Measurements from ENCODE around the gene FKBP11. TPM values are rescaled to one million over a fixed set of nuclear protein-coding genes. Genes with fewer than 3 reads are reported as not detected.

Gene FKBP11
- total and polyA plus RNA-seq, 4 donors: 12.4 to 22.5 (median 13.3) TPM

DNA sequence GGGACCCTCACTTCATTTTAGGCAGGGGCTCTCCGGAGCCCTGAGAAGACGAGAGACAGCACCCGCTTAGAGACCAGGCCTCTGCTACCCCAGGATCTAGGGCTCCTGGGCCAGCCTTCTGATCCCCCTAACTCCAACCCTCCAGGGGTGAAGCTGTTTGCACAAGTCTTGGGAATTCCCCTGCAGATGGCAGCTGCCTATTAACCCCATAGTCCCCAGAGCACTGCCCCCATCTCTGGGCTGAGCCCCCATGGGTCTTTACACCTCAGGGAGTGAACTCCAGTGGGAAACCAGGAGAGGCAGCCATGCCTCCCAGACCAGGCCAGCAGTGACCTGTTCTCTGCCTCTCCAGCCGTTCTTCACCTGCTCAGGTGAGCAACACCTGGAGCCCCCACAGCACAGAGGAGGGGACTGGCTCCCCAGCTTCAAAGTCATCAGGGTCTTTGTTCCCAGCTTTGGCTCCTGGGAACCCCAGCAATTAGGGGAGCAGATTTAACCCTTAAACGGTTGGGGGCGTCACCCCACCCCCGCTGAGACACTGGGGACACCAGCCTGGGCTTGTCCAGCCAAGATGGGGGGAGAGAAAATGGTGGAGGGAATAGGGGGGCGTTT, 44.0 kb upstream of the FKBP11 start:
- no peak overlapping the region for H3K27ac ChIP-seq (ENCODE audit: low read depth, low read length)
- H3K27me3 ChIP-seq (ENCODE audit: control insufficient read depth, insufficient read depth, low read length): peaks cover 70% of the 10 kb centered on the region
- H3K4me3 ChIP-seq (ENCODE audit: low read depth, low read length): no peak overlapping the region
- H3K36me3 ChIP-seq (ENCODE audit: control insufficient read depth, insufficient read depth, low read length): peaks cover 9% of the 10 kb centered on the region
- no peaks in the 10 kb centered on the region for H3K9me3 ChIP-seq (ENCODE audit: control insufficient read depth, insufficient read depth, low read length)
- WGBS (ENCODE audit: insufficient coverage): 20% methylated on average over 5 of the region's 8 CpGs
- DNase-seq (ENCODE audit: low read depth in 4 of 6, low spot score in 6 of 6): no peak
- H3K4me1 ChIP-seq (ENCODE audit: control insufficient read depth, insufficient read depth, low read length): peaks cover 35% of the 10 kb centered on the region

DNA sequence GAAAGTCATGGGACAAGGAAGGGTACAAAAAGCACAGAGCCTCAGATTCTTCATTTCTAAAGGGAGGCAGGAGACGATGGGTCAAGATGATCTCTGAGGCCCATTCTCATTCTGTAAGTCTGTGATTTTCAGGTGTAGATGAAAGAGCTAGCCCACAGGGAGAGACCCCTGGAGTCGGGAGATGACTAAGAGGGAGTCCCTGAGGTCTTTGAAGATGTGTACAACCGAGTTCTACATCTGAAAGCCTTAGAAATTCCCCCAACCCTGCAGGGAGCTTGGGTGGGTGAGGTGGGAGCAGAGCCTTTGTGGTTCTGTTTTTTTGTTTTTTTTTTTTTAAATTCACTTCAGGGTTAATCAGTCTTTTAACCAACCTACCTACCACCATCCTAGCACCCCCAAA, 43.2 kb upstream of the FKBP11 start:
- WGBS (ENCODE audit: insufficient coverage): 54% methylated on average over 3 of the region's 3 CpGs
- H3K9me3 ChIP-seq (ENCODE audit: control insufficient read depth, insufficient read depth, low read length): no peaks in the 10 kb centered on the region
- peaks cover 9% of the 10 kb centered on the region for H3K36me3 ChIP-seq (ENCODE audit: control insufficient read depth, insufficient read depth, low read length)
- DNase-seq (ENCODE audit: low read depth in 4 of 6, low spot score in 6 of 6): no peak
- H3K4me3 ChIP-seq (ENCODE audit: low read depth, low read length): no peak overlapping the region
- H3K27me3 ChIP-seq (ENCODE audit: control insufficient read depth, insufficient read depth, low read length): peaks cover 62% of the 10 kb centered on the region
- H3K4me1 ChIP-seq (ENCODE audit: control insufficient read depth, insufficient read depth, low read length): peaks cover 35% of the 10 kb centered on the region
- H3K27ac ChIP-seq (ENCODE audit: low read depth, low read length): no peak overlapping the region

GRCh38 chr12:48967991-48968390, 42.7 kb upstream of the FKBP11 start:
- Histone ChIP-seq H3K4me3 (ENCODE audit: low read depth, low read length) (no peak overlapping the region), H3K27me3 (ENCODE audit: control insufficient read depth, insufficient read depth, low read length) (peaks cover 58% of the 10 kb centered on the region), H3K4me1 (ENCODE audit: control insufficient read depth, insufficient read depth, low read length) (peaks cover 35% of the 10 kb centered on the region), H3K9me3 (ENCODE audit: control insufficient read depth, insufficient read depth, low read length) (no peaks in the 10 kb centered on the region), H3K27ac (ENCODE audit: low read depth, low read length) (no peak overlapping the region), H3K36me3 (ENCODE audit: control insufficient read depth, insufficient read depth, low read length) (peaks cover 9% of the 10 kb centered on the region)
- DNase-seq (ENCODE audit: low read depth in 4 of 6, low spot score in 6 of 6): no peak
- 36% methylated on average over 3 of the region's 7 CpGs for whole genome bisulfite sequencing (ENCODE audit: insufficient coverage)

DNA sequence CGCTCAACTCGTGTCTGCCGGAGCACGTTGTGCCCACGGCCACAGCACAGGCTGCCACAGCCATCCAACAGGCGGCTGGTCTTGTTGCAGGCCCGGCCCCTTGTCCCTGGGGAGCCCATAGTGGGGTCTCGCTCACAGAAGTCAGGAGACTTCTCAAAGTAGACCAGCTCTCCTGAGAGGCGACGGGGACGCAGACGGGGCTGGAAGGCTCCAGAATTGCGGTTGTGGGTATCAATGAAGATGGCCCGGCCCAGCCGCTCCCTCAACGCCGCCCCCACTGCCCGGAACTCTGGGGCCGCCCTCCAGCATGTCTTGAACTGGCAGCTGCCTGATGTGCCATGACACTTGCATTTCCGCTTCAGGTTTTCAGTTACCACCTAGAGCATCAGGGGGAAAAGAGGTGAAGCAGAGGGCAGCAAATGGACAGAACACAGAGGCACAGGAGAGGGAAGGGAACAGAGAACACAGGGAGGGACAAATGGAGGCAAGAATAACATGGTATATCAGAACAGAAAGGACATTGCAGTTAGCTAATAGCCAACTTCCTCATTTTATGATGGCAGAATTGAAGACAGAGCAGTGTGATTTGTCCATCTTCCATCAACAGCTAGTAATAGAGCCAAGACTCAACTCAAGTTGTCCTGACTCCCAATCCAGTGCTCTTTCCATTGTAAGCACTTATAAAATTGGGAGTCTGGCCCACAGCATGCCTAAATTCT, 41.0 kb upstream of the FKBP11 start:
- Histone ChIP-seq H3K4me3 (ENCODE audit: low read depth, low read length) (no peak overlapping the region), H3K4me1 (ENCODE audit: control insufficient read depth, insufficient read depth, low read length) (peaks cover 22% of the 10 kb centered on the region), H3K9me3 (ENCODE audit: control insufficient read depth, insufficient read depth, low read length) (no peaks in the 10 kb centered on the region), H3K27me3 (ENCODE audit: control insufficient read depth, insufficient read depth, low read length) (peaks cover 42% of the 10 kb centered on the region), H3K36me3 (ENCODE audit: control insufficient read depth, insufficient read depth, low read length) (peaks cover 9% of the 10 kb centered on the region), H3K27ac (ENCODE audit: low read depth, low read length) (no peak overlapping the region)
- no peak for DNase-seq (ENCODE audit: low read depth in 4 of 6, low spot score in 6 of 6)
- 55% methylated on average over 20 of the region's 20 CpGs for WGBS (ENCODE audit: insufficient coverage)

- Histone ChIP-seq H3K4me3 (ENCODE audit: low read depth, low read length) (no peak overlapping the region), H3K27ac (ENCODE audit: low read depth, low read length) (no peak overlapping the region), H3K9me3 (ENCODE audit: control insufficient read depth, insufficient read depth, low read length) (no peaks in the 10 kb centered on the region), H3K27me3 (ENCODE audit: control insufficient read depth, insufficient read depth, low read length) (peaks cover 36% of the 10 kb centered on the region), H3K4me1 (ENCODE audit: control insufficient read depth, insufficient read depth, low read length) (peaks cover 13% of the 10 kb centered on the region), H3K36me3 (ENCODE audit: control insufficient read depth, insufficient read depth, low read length) (peaks cover 9% of the 10 kb centered on the region)
- DNase-seq (ENCODE audit: low read depth in 4 of 6, low spot score in 6 of 6): peak in 1 of 6 donors; percentile 17
Observed at GRCh38 chr12:48965298-48965838, 40.1 kb upstream of the FKBP11 start.

GRCh38 chr12:48961801-48962200, 36.5 kb upstream of the FKBP11 start:
- peaks cover 5% of the 10 kb centered on the region for H3K4me1 ChIP-seq (ENCODE audit: control insufficient read depth, insufficient read depth, low read length)
- no peak for DNase-seq (ENCODE audit: low read depth in 4 of 6, low spot score in 6 of 6)
- peaks cover 5% of the 10 kb centered on the region for H3K36me3 ChIP-seq (ENCODE audit: control insufficient read depth, insufficient read depth, low read length)
- no peak overlapping the region for H3K4me3 ChIP-seq (ENCODE audit: low read depth, low read length)
- H3K27me3 ChIP-seq (ENCODE audit: control insufficient read depth, insufficient read depth, low read length): peaks cover 11% of the 10 kb centered on the region
- H3K9me3 ChIP-seq (ENCODE audit: control insufficient read depth, insufficient read depth, low read length): no peaks in the 10 kb centered on the region
- no peak overlapping the region for H3K27ac ChIP-seq (ENCODE audit: low read depth, low read length)

DNA sequence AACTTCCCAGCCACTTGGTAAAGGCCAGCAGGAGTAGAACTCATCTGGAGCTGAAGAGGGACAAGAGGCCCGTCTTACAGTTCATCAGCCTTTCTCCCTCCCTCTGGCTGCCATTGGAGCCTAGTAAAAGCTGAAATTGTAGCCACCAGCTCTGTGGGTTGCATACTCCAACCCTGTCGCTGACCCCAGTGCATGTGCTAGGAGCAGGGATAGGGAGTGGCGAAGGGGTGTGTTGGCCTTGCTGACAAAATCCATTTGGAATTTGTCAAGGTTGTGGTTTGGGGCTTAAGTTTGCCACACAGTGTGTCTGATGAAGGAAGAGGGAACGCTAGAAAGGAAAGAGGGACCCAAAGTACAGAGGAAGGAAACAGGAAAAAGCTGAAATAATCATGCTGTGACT, 36.0 kb upstream of the FKBP11 start:
- DNase-seq (ENCODE audit: low read depth in 4 of 6, low spot score in 6 of 6): no peak
- Histone ChIP-seq H3K4me3 (ENCODE audit: low read depth, low read length) (no peak overlapping the region), H3K27ac (ENCODE audit: low read depth, low read length) (no peak overlapping the region), H3K36me3 (ENCODE audit: control insufficient read depth, insufficient read depth, low read length) (peaks cover 4% of the 10 kb centered on the region), H3K27me3 (ENCODE audit: control insufficient read depth, insufficient read depth, low read length) (peaks cover 8% of the 10 kb centered on the region), H3K9me3 (ENCODE audit: control insufficient read depth, insufficient read depth, low read length) (no peaks in the 10 kb centered on the region), H3K4me1 (ENCODE audit: control insufficient read depth, insufficient read depth, low read length) (peaks cover 9% of the 10 kb centered on the region)
- 42% methylated on average over 2 of the region's 4 CpGs for WGBS (ENCODE audit: insufficient coverage)

DNA sequence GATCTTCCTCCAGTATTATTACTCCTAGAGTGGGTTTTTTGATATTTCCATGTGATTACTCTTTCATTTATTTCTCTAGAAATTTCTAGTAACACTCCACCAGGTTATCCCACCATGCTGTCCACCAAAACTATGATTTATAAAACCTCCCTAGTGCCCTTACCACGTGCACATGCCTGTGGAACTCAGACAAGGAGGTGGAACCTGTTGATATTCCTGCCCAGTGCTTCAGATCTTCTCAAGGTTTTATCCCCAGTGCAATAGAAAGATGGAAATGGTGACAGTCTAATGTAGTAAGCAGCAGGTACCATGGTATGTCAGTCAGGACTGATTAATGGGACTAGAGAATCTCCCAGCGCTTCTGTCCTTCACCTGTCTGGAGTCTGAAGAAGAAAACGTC, 35.5 kb upstream of the FKBP11 start:
- no peak overlapping the region for H3K4me3 ChIP-seq (ENCODE audit: low read depth, low read length)
- DNase-seq (ENCODE audit: low read depth in 4 of 6, low spot score in 6 of 6): no peak
- H3K27ac ChIP-seq (ENCODE audit: low read depth, low read length): no peak overlapping the region
- H3K9me3 ChIP-seq (ENCODE audit: control insufficient read depth, insufficient read depth, low read length): no peaks in the 10 kb centered on the region
- peaks cover 14% of the 10 kb centered on the region for H3K4me1 ChIP-seq (ENCODE audit: control insufficient read depth, insufficient read depth, low read length)
- WGBS (ENCODE audit: insufficient coverage): 53% methylated on average over 2 of the region's 3 CpGs
- H3K36me3 ChIP-seq (ENCODE audit: control insufficient read depth, insufficient read depth, low read length): no peaks in the 10 kb centered on the region
- H3K27me3 ChIP-seq (ENCODE audit: control insufficient read depth, insufficient read depth, low read length): peaks cover 5% of the 10 kb centered on the region

GRCh38 chr12:48958049-48958388, 32.7 kb upstream of the FKBP11 start:
- Histone ChIP-seq H3K27ac (ENCODE audit: low read depth, low read length) (peak overlapping the region; percentile 82), H3K9me3 (ENCODE audit: control insufficient read depth, insufficient read depth, low read length) (no peaks in the 10 kb centered on the region), H3K36me3 (ENCODE audit: control insufficient read depth, insufficient read depth, low read length) (no peaks in the 10 kb centered on the region), H3K27me3 (ENCODE audit: control insufficient read depth, insufficient read depth, low read length) (peaks cover 4% of the 10 kb centered on the region), H3K4me1 (ENCODE audit: control insufficient read depth, insufficient read depth, low read length) (peaks cover 17% of the 10 kb centered on the region), H3K4me3 (ENCODE audit: low read depth, low read length) (peak overlapping the region; percentile 91)
- 83% methylated on average over 1 of the region's 3 CpGs for WGBS (ENCODE audit: insufficient coverage)
- DNase-seq (ENCODE audit: low read depth in 4 of 6, low spot score in 6 of 6): no peak
